Gastrocnemius medialis (tissue), 4 donors: ENCODE results near the gene COPG1. TPM values are rescaled to one million over a fixed set of nuclear protein-coding genes. Genes with fewer than 3 reads are reported as not detected.

Source experiments
- ATAC-seq, 2 donors: fragments of 150-250 bp; one replicate each; pipeline ENCODE4 v1.9.1; 2016
- DNase-seq, 2 donors: peaks; one replicate each; pipeline ENCODE4 v3.0.0-alpha.2; 2019
- H3K27ac ChIP-seq, 4 donors: fragments of 200-600 bp; sonication (generic); 1 replicate in 1 of 4; 2 replicates in 3 of 4; pipeline ENCODE4 v1.5.1; 2016 to 2018; ENCODE audit warnings: mild to moderate bottlenecking in 2 of 4, moderate library complexity in 1 of 4
- H3K27me3 ChIP-seq, 3 donors: fragments of 200-600 bp; sonication (generic) in 2 of 3; 1 replicate in 1 of 3; 2 replicates in 2 of 3; pipeline versions ENCODE4 v1.5.1 to v1.6.0; 2016 to 2019; ENCODE audit warnings: mild to moderate bottlenecking in 1 of 3, moderate library complexity in 1 of 3
- H3K36me3 ChIP-seq, 2 donors: fragments of 200-600 bp; sonication (generic) in 1 of 2; one replicate each; pipeline ENCODE4 v1.5.1; 2017 to 2018
- H3K4me1 ChIP-seq, 2 donors: fragments of 200-600 bp; sonication (generic) in 1 of 2; one replicate each; pipeline ENCODE4 v1.5.1; 2016 to 2017; ENCODE audit warnings: mild to moderate bottlenecking in 2 of 2
- H3K4me3 ChIP-seq, 4 donors: fragments of 200-600 bp; sonication (generic) in 3 of 4; 1 replicate in 1 of 4; 2 replicates in 3 of 4; pipeline ENCODE4 v1.5.1; 2016 to 2019; ENCODE audit warnings: mild to moderate bottlenecking in 2 of 4
- H3K9me3 ChIP-seq, 3 donors: fragments of 200-600 bp; sonication (generic) in 2 of 3; 1 replicate in 1 of 3; 2 replicates in 2 of 3; pipeline ENCODE4 v1.5.1; 2016 to 2019
- CTCF ChIP-seq, 5 experiments: fragments of 450-650 bp in 3 of 5; fragments of 200-600 bp in 2 of 5; sonication (generic) in 2 of 5; IDR thresholded peaks in 4 of 5; conservative IDR thresholded peaks in 1 of 5; 1 replicate in 4 of 5; 2 replicates in 1 of 5; pipeline ENCODE4 v1.5.1; 2016 to 2019; ENCODE audit warnings: antibody characterized with exemption in 5 of 5, mild to moderate bottlenecking in 3 of 5, moderate library complexity in 3 of 5
- POLR2A ChIP-seq, 2 donors: fragments of 450-650 bp; IDR thresholded peaks; one replicate each; pipeline ENCODE4 v1.6.1; 2017; ENCODE audit warnings: antibody characterized with exemption in 2 of 2, mild to moderate bottlenecking in 2 of 2, moderate library complexity in 2 of 2
- in situ Hi-C, 4 donors: fragments of 200-750 bp; cut with MboI; loops; one replicate each; pipeline versions ENCODE4 v1.15.0 to v1.8.0; 2017; ENCODE audit warnings: low sequenced_read_pairs in 4 of 4
- intact Hi-C: fragments of 100-400 bp; cut with DNase I; formaldehyde crosslinking; loops from one replicate; pipeline ENCODE4 v1.15.1; 2023; ENCODE audit warnings: low total_unique reads
- total RNA-seq, 4 donors: library from RNA; depleted of rRNA; stranded (reverse); fragments of >200 nt; gene quantifications; one replicate each; pipeline versions ENCODE4 v1.1.0 to v1.2.3, GENCODE V29; 2016

Gene COPG1
- total RNA-seq, 4 donors from 2014 or later, result 59.7 to 101 (median 79.8) TPM

- H3K9me3 ChIP-seq, result no peaks in the 10 kb centered on the region
- H3K4me3 ChIP-seq, result no peak overlapping the region
- no peak for DNase-seq
- TF ChIP-seq CTCF (IDR thresholded peaks at IDR 0.05 in 4 of 5, conservative IDR thresholded peaks at IDR 0.05 in 1 of 5) (no peak), POLR2A (IDR thresholded peaks at IDR 0.05) (no peak)
- peaks cover 0 to 49% of the 10 kb centered on the region in 2 donors for H3K36me3 ChIP-seq
- no peak for ATAC-seq
- H3K27ac ChIP-seq, result no peak overlapping the region
- in situ Hi-C loops, result no loop called here
- intact Hi-C loops, result no loop called here
- no peaks in the 10 kb centered on the region for H3K27me3 ChIP-seq
- no peaks in the 10 kb centered on the region for H3K4me1 ChIP-seq
Measured at GRCh38 chr3:129291236-129291886, 42.0 kb downstream of the COPG1 start.

GRCh38 chr3:129295286-129295685 lies 45.9 kb downstream of the COPG1 start:
- Histone ChIP-seq H3K4me3 (no peak overlapping the region), H3K36me3 (peaks cover 2 to 64% of the 10 kb centered on the region in 2 donors), H3K27me3 (no peaks in the 10 kb centered on the region), H3K27ac (no peak overlapping the region), H3K4me1 (no peaks in the 10 kb centered on the region), H3K9me3 (no peaks in the 10 kb centered on the region)
- intact Hi-C loops (no loop called here), in situ Hi-C loops (no loop called here)
- no peak for TF ChIP-seq CTCF (IDR thresholded peaks at IDR 0.05 in 4 of 5, conservative IDR thresholded peaks at IDR 0.05 in 1 of 5)
- no peak for TF ChIP-seq POLR2A (IDR thresholded peaks at IDR 0.05)
- DNase-seq (no peak), ATAC-seq (no peak)

GRCh38 chr3:129304146-129304961 lies 54.9 kb downstream of the COPG1 start:
- in situ Hi-C loops, result no loop called here
- TF ChIP-seq CTCF (IDR thresholded peaks at IDR 0.05 in 4 of 5, conservative IDR thresholded peaks at IDR 0.05 in 1 of 5) (no peak), POLR2A (IDR thresholded peaks at IDR 0.05) (no peak)
- Histone ChIP-seq H3K27ac (peak overlapping the region in 2 of 4 donors; percentile 15 to 52), H3K9me3 (no peaks in the 10 kb centered on the region), H3K27me3 (no peaks in the 10 kb centered on the region), H3K36me3 (peaks cover 0 to 52% of the 10 kb centered on the region in 2 donors), H3K4me1 (no peaks in the 10 kb centered on the region), H3K4me3 (no peak overlapping the region)
- intact Hi-C loops, result no loop called here
- no peak for ATAC-seq
- no peak for DNase-seq

- Histone ChIP-seq H3K9me3 (no peaks in the 10 kb centered on the region), H3K4me3 (no peak overlapping the region), H3K4me1 (no peaks in the 10 kb centered on the region), H3K36me3 (peaks cover 0 to 49% of the 10 kb centered on the region in 2 donors), H3K27me3 (no peaks in the 10 kb centered on the region), H3K27ac (peak overlapping the region in 3 of 4 donors; percentile 15 to 52 (median 51))
- no peak for ATAC-seq
- DNase-seq, result no peak
- TF ChIP-seq CTCF (IDR thresholded peaks at IDR 0.05 in 4 of 5, conservative IDR thresholded peaks at IDR 0.05 in 1 of 5) (no peak), POLR2A (IDR thresholded peaks at IDR 0.05) (no peak)
- intact Hi-C loops, result no loop called here
- in situ Hi-C loops, result no loop called here
Measured at GRCh38 chr3:129304962-129305222, 55.5 kb downstream of the COPG1 start.
